Measurements from ENCODE around the gene GATC. TPM values are rescaled to one million over a fixed set of nuclear protein-coding genes. Genes with fewer than 3 reads are reported as not detected.

GATC gene
- total and polyA plus RNA-seq, 10 of the 15 experiments (the other 5 are each of a cell fraction or from before 2014, with no cell fraction given): 5.1 to 40.3 (median 22.9) TPM

DNA sequence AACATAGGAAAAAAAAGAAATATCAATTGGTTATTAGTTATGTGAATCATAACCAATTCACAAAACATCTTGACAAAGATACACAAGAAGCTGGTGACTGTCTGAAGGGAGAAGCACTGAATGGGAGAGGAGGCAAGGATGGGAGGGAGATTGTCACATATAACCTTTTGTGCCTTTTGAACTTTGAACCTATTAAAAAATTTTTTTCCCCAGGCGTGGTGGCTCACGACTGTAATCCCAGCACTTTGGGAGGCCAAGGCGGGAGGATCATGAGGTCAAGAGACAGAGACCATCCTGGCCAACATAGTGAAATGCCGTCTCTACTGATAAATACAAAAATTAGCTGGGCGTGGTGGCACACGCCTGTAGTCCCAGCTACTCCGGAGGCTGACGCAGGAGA lies 62.3 kb downstream of the GATC start:
- in situ Hi-C loops (cut with MboI): no loop called here
- intact Hi-C loops (cut with micrococcal nuclease; ENCODE audit: unreplicated experiment): no loop called here
- H3K36me3 ChIP-seq (ENCODE audit: control insufficient read depth in 2 of 2, insufficient read depth in 2 of 2, low read length in 1 of 2): peaks cover 0 to 16% of the 10 kb centered on the region in 2 experiments; a peak in 2 of 4 replicates
- SMC1A ChIA-PET (ENCODE audit: uncharacterized antibody, unreplicated experiment): no interaction called here
- no peak overlapping the region for H3K4me2 ChIP-seq (ENCODE audit: control insufficient read depth, insufficient read depth)
- 97% methylated on average over 8 of the region's 8 CpGs for WGBS (ENCODE audit: insufficient coverage, insufficient replicate concordance, low lambda C conversion rate, missing lambda C conversion rate)
- H3K9me3 ChIP-seq (replicated peaks; ENCODE audit: control insufficient read depth, insufficient read depth, low read length): no peaks in the 10 kb centered on the region
- DNase-seq (ENCODE audit: low read depth, low spot score) (no peak), ATAC-seq (no peak), FAIRE-seq (no peak)
- H3K4me3 ChIP-seq: no peak overlapping the region
- no peak overlapping the region for H3K27ac ChIP-seq (ENCODE audit: control insufficient read depth, insufficient read depth)
- RAD21 ChIA-PET (ENCODE audit: unreplicated experiment): no interaction called here
- no peak overlapping the region for H3K9ac ChIP-seq (ENCODE audit: control insufficient read depth, insufficient read depth, low read length)
- H2AFZ ChIP-seq (ENCODE audit: control insufficient read depth, low read depth, low read length): no peak overlapping the region
- CTCF ChIA-PET: interaction anchor here (1.1 to 1.7 kb wide), 2 partner anchors 39 to 141 kb away, joined by 3 read pairs; partner anchors contain the start of gene SRSF9
- H4K20me1 ChIP-seq (ENCODE audit: control insufficient read depth, insufficient read depth): no peaks in the 10 kb centered on the region
- H3K27me3 ChIP-seq (replicated peaks in 1 of 2; ENCODE audit: control insufficient read depth in 2 of 2, insufficient read depth in 2 of 2, low read length in 1 of 2): no peaks in the 10 kb centered on the region
- no peaks in the 10 kb centered on the region for H3K79me2 ChIP-seq (ENCODE audit: control insufficient read depth, insufficient read depth, low read length)
- no TSS peak for BruUV-seq (replicated peaks)
- H3K4me1 ChIP-seq (ENCODE audit: control insufficient read depth, insufficient read depth, low read length): no peaks in the 10 kb centered on the region
- POLR2A ChIA-PET: interaction anchor here (1.5 kb wide), 1 partner anchor 11 kb away, joined by 3 read pairs; no protein-coding TSS in a partner anchor
- TF ChIP-seq, protein P1, sequence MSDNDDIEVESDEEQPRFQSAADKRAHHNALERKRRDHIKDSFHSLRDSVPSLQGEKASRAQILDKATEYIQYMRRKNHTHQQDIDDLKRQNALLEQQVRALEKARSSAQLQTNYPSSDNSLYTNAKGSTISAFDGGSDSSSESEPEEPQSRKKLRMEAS (IDR thresholded peaks at IDR 0.05; ENCODE audit: low read depth, low read length): no peak
- TF ChIP-seq SMARCA5 (IDR thresholded peaks at IDR 0.05) (no peak), TARDBP (IDR thresholded peaks at IDR 0.05; ENCODE audit: borderline replicate concordance) (no peak), IKZF2 (IDR thresholded peaks at IDR 0.05) (no peak), SRF (IDR thresholded peaks at IDR 0.05; ENCODE audit: low read depth in 2 of 2, low read length in 2 of 2) (no peak), CHD1 (IDR thresholded peaks at IDR 0.05; ENCODE audit: low read depth, low read length) (no peak), STAT3 (IDR thresholded peaks at IDR 0.05; ENCODE audit: low read depth, low read length) (no peak)
- TF ChIP-seq, protein P2, sequence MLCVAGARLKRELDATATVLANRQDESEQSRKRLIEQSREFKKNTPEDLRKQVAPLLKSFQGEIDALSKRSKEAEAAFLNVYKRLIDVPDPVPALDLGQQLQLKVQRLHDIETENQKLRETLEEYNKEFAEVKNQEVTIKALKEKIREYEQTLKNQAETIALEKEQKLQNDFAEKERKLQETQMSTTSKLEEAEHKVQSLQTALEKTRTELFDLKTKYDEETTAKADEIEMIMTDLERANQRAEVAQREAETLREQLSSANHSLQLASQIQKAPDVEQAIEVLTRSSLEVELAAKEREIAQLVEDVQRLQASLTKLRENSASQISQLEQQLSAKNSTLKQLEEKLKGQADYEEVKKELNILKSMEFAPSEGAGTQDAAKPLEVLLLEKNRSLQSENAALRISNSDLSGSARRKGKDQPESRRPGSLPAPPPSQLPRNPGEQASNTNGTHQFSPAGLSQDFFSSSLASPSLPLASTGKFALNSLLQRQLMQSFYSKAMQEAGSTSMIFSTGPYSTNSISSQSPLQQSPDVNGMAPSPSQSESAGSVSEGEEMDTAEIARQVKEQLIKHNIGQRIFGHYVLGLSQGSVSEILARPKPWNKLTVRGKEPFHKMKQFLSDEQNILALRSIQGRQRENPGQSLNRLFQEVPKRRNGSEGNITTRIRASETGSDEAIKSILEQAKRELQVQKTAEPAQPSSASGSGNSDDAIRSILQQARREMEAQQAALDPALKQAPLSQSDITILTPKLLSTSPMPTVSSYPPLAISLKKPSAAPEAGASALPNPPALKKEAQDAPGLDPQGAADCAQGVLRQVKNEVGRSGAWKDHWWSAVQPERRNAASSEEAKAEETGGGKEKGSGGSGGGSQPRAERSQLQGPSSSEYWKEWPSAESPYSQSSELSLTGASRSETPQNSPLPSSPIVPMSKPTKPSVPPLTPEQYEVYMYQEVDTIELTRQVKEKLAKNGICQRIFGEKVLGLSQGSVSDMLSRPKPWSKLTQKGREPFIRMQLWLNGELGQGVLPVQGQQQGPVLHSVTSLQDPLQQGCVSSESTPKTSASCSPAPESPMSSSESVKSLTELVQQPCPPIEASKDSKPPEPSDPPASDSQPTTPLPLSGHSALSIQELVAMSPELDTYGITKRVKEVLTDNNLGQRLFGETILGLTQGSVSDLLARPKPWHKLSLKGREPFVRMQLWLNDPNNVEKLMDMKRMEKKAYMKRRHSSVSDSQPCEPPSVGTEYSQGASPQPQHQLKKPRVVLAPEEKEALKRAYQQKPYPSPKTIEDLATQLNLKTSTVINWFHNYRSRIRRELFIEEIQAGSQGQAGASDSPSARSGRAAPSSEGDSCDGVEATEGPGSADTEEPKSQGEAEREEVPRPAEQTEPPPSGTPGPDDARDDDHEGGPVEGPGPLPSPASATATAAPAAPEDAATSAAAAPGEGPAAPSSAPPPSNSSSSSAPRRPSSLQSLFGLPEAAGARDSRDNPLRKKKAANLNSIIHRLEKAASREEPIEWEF (IDR thresholded peaks at IDR 0.05; ENCODE audit: insufficient replicate concordance, low read depth, low read length): no peak
- TF ChIP-seq, protein P3, sequence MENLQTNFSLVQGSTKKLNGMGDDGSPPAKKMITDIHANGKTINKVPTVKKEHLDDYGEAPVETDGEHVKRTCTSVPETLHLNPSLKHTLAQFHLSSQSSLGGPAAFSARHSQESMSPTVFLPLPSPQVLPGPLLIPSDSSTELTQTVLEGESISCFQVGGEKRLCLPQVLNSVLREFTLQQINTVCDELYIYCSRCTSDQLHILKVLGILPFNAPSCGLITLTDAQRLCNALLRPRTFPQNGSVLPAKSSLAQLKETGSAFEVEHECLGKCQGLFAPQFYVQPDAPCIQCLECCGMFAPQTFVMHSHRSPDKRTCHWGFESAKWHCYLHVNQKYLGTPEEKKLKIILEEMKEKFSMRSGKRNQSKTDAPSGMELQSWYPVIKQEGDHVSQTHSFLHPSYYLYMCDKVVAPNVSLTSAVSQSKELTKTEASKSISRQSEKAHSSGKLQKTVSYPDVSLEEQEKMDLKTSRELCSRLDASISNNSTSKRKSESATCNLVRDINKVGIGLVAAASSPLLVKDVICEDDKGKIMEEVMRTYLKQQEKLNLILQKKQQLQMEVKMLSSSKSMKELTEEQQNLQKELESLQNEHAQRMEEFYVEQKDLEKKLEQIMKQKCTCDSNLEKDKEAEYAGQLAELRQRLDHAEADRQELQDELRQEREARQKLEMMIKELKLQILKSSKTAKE (IDR thresholded peaks at IDR 0.05; ENCODE audit: low read depth, poor library complexity, severe bottlenecking): no peak
- TF ChIP-seq, protein P4, sequence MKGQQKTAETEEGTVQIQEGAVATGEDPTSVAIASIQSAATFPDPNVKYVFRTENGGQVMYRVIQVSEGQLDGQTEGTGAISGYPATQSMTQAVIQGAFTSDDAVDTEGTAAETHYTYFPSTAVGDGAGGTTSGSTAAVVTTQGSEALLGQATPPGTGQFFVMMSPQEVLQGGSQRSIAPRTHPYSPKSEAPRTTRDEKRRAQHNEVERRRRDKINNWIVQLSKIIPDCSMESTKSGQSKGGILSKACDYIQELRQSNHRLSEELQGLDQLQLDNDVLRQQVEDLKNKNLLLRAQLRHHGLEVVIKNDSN (IDR thresholded peaks at IDR 0.05; ENCODE audit: borderline replicate concordance, extremely low read length, insufficient read depth, low read depth, low read length): no peak
- TF ChIP-seq, protein P5, sequence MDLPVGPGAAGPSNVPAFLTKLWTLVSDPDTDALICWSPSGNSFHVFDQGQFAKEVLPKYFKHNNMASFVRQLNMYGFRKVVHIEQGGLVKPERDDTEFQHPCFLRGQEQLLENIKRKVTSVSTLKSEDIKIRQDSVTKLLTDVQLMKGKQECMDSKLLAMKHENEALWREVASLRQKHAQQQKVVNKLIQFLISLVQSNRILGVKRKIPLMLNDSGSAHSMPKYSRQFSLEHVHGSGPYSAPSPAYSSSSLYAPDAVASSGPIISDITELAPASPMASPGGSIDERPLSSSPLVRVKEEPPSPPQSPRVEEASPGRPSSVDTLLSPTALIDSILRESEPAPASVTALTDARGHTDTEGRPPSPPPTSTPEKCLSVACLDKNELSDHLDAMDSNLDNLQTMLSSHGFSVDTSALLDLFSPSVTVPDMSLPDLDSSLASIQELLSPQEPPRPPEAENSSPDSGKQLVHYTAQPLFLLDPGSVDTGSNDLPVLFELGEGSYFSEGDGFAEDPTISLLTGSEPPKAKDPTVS (IDR thresholded peaks at IDR 0.05; ENCODE audit: low read depth, low read length): no peak

All from GM12878 (cell line).